ENCODE results near the gene TSR1.

Gene TSR1

GRCh38 chr17:2369039-2369438 lies 32.8 kb upstream of the TSR1 start:
- DNase-seq (ENCODE audit: low read depth) = no peak

DNA sequence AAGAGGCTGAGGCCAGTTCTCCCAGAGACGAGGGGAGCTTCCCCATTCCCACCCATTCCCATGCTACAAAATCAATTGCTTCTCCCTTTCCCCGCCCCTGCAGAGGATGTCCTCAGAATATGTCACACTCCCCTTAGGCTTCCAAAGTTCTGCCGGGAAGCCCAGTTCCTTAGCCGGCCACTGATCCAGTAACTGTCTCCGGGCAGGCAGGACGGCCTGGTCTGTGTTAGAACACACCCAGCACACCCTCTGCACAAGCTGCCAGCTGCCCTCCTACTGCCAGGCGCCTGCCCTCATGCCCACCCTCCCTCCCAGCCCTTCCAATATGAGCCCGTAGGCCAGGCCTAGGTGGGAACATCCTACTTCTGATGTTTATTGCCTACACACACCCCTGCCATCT lies 32.1 kb upstream of the TSR1 start:
- DNase-seq (ENCODE audit: low read depth) = no peak

GRCh38 chr17:2366747-2367494 lies 30.7 kb upstream of the TSR1 start:
- no peak for DNase-seq (ENCODE audit: low read depth)

- no peak for DNase-seq (ENCODE audit: low read depth)
Measured at GRCh38 chr17:2365132-2365531, 28.9 kb upstream of the TSR1 start.

- DNase-seq (ENCODE audit: low read depth) = no peak
Measured at GRCh38 chr17:2364763-2365116, 28.5 kb upstream of the TSR1 start.

GRCh38 chr17:2363851-2364762 lies 27.9 kb upstream of the TSR1 start:
- no peak for DNase-seq (ENCODE audit: low read depth)

GRCh38 chr17:2363318-2363717 lies 27.1 kb upstream of the TSR1 start:
- no peak for DNase-seq (ENCODE audit: low read depth)

- no peak for DNase-seq (ENCODE audit: low read depth)
Measured at GRCh38 chr17:2362881-2363280, 26.6 kb upstream of the TSR1 start.

- DNase-seq (ENCODE audit: low read depth) = no peak
Measured at GRCh38 chr17:2362416-2362815, 26.2 kb upstream of the TSR1 start.

GRCh38 chr17:2362016-2362415 lies 25.8 kb upstream of the TSR1 start:
- no peak for DNase-seq (ENCODE audit: low read depth)

GRCh38 chr17:2361010-2361760 lies 24.9 kb upstream of the TSR1 start:
- no peak for DNase-seq (ENCODE audit: low read depth)

DNA sequence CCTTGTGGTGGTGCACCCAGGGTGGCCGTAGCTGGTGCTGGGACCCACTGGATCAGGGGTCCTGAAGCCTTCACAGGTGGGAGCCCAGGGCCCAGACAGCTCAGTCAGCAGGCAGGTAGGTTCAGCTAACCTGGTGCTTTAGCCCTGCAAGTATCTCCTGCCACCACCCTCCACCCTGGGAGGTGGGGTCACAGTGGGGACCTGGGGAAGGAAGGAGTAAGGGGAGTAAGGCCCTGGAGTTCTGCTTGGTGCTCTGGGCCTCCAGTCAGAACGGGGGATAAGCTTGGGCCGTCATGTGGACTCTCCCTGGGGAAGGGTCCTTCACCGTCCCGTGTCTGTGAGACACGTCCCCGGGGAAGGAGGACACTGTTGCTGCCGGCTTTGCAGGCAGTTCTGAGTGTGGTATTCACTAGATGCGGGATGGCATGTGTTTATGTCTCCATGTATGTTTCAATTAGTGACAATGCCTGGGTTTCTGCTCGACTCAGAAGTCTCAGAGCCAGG lies 21.7 kb upstream of the TSR1 start:
- no peak for DNase-seq (ENCODE audit: low read depth)

DNA sequence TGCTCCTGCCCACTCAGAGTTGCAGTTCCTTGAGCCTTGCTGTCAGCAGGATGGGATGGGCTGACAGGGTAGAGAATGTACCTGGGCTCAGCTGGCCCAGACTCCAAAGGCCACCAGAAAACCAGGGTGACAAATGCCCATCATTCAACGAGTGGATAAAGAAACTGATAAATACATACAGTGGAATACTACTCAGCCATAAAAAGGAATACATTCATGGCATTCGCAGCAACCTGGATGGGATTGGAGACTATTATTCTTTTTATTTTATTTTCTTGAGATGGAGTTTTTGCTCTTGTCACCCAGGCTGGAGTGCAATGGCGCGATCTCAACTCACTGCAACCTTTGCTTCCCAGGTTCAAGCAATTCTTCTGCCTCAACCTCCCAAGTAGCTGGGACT lies 21.0 kb upstream of the TSR1 start:
- no peak for DNase-seq (ENCODE audit: low read depth)

GRCh38 chr17:2354311-2354710 lies 18.1 kb upstream of the TSR1 start:
- DNase-seq (ENCODE audit: low read depth) = no peak

DNA sequence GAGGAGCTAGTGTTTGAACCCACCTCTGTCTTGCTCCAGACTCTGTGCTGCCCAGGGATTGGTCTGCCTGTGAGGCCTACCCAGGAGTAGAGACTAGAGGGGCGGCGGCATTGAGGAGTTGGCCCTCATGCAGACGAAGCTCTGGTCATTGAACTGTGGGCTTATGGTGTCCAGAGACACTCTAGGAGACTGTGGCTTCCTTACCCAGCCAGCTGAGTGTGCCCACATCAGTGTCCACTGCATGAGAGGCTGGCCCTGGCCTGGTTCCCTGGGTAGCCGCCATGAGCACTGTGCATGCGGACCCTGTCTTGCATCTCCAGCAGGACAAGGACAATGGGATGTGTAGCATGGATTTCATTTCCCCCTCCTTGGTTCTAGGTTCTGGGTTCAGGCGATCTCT lies 15.0 kb upstream of the TSR1 start:
- no peak for DNase-seq (ENCODE audit: low read depth)

- no peak for DNase-seq (ENCODE audit: low read depth)
Measured at GRCh38 chr17:2347805-2348685, 11.8 kb upstream of the TSR1 start.

DNA sequence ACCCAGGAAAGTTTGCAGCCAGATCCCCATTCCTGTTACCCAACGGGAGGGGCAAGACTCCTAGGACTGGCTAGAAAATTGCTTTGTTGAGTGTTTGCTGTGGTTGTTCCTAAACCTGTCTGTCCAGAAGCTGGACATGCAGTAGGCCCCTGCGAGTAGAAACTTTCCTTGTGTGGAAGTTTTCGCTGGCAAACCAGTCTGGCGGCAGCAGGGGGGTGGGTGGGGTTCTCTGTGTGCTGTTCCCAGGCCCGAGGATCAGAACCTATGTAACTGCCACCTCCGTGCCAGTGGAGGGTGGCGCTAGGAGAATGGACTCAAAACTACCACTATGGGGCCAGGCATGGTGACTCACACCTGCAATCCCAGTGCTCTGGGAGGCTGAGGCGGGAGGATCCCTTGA lies 10.2 kb upstream of the TSR1 start:
- no peak for DNase-seq (ENCODE audit: low read depth)

- DNase-seq (ENCODE audit: low read depth) = no peak
Measured at GRCh38 chr17:2344528-2344927, 8.3 kb upstream of the TSR1 start.

DNA sequence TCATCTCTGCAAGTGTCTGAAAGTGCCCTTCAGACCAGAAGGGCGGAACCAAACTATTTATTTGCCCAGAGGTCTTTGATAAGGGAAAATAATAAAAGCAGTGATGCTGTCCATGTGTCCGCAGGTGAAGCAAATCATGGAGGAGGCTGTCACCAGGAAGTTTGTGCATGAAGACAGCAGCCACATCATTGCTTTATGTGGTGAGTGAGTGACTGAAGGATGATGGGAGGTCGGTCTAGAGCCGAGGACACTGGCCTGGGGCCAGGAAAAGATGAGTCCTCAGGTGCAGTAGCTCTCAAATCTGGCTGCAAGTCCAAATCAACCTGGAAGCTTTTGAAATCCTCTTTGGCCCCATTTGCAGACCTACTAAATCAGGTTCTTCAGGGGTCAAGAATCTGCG lies 7.2 kb upstream of the TSR1 start:
- peak; percentile 30 for DNase-seq (ENCODE audit: low read depth)

GRCh38 chr17:2338315-2338657 lies 2.0 kb upstream of the TSR1 start:
- no peak for DNase-seq (ENCODE audit: low read depth)

GRCh38 chr17:2337544-2338314 lies 1.5 kb upstream of the TSR1 start:
- peak; percentile 28 for DNase-seq (ENCODE audit: low read depth)

Data from stimulated activated CD8-positive, alpha-beta memory T cell treated with anti-CD3 and anti-CD28 coated beads, Interleukin-12 subunit alpha, Interleukin-12 subunit beta, amount 100 ng/mL, for 4 hours (primary cell).